GM19397 (cell line): ENCODE results near the gene PICALM.
"Not testable (repeated sequence)": the region's sequence is repeated elsewhere in the genome, so short reads cannot be mapped to it uniquely, and the experiment has no call there.

Experiments used
- ATAC-seq: cut with Tn5 transposase; IDR thresholded peaks from one replicate; pipeline ENCODE4 v1.9.1; 2021; ENCODE audit warnings: mild to moderate bottlenecking, moderate library complexity; ENCODE audit not compliant: unreplicated experiment

The PICALM gene, protein sequence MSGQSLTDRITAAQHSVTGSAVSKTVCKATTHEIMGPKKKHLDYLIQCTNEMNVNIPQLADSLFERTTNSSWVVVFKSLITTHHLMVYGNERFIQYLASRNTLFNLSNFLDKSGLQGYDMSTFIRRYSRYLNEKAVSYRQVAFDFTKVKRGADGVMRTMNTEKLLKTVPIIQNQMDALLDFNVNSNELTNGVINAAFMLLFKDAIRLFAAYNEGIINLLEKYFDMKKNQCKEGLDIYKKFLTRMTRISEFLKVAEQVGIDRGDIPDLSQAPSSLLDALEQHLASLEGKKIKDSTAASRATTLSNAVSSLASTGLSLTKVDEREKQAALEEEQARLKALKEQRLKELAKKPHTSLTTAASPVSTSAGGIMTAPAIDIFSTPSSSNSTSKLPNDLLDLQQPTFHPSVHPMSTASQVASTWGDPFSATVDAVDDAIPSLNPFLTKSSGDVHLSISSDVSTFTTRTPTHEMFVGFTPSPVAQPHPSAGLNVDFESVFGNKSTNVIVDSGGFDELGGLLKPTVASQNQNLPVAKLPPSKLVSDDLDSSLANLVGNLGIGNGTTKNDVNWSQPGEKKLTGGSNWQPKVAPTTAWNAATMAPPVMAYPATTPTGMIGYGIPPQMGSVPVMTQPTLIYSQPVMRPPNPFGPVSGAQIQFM

DNA sequence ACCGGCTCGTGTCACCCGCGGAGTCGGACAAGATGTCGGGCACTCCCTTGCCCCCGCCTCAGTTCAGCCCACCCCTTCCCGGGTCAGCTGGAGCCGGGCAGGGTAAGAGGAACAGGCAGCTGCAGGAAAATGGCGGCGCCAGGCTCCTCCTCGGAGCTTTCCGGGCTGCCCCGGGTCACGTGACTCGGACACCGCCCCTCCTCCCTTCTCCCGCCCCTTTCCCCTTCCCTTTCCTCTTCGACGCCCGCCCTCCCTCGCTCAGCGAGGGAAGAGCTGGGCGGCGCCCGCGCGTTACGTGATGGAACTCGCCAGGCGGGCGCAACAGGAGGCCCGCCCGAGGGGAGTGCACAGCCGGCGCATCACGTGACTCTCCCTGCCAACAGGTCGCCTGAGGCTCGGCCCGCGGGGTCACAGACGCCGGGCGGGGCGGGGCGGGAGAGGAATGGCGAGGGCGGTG lies at the start of gene PICALM:
TSS of gene PICALM (minus strand) at position 134 of the 457 bp plus-strand sequence. CDS start 304 bp downstream, outside the sequence.
- peak; percentile 86 for ATAC-seq

DNA sequence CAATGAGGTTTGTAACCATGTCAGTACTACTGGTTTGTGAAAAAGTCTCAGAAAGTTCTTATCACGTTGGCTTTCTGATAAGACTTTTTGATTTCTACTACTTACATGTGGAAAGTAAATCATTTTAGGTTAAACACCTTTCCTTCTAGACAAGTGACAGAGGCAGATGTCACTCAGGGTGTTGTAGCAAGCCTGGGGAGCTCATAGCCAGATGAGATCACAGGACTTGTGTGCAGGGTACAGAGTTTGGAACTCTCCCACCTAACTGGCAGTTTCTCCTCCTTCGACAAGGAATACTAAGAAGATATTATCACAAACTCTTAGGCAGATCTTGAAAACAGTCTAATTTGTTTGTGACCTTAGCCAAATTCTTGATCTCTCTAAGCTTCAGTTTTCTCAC lies 49.4 kb upstream of the PICALM start:
- no peak for ATAC-seq

DNA sequence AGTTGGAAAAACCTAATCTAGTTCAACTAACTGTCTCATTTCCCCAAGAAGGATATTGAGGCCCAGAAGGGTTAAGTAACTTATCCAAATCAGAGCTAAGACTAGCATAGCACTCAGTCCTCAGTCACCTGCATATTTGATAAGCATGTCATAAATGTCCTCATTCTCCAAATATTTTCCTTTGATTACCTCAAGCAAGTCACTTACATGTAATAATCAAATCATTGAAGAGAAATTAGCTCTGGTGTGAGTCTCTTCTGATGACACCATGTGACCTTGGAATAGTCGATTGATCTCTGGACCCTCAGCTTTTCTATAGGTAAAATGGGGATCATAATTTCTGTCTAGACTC lies 48.8 kb upstream of the PICALM start:
- no peak for ATAC-seq

DNA sequence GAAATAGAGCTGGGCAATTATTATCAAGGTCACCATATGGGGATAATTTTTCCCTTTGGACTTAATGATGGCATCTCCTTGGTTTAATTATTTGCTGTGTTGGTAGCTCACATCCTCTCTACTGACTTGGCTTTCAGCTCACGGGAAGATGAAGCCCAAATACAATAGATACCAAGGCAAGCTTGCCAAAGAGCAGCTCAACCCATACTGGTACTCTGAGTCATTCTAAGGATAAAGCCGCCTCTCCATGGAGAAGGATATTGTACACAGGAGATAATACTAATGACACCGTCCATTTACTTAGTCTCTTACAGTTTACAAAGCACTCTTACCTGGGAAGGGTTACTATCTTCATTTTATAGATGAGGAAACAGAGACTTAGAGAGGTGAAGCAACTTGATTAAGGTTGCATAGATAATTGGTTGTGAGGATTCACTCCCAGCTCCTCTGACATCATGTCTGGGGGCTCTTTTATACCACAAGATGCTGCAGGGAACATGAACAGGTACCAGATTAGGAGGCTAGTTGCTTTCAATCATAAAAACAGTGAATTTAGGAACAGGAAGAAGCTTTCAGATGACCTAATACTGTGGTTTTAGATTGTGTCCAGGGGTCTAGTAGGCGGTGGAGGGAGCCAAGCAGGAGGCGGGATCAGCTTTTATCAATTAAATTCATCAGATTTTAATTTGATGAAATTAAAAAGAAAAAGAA lies 48.3 kb upstream of the PICALM start:
- ATAC-seq: no peak

DNA sequence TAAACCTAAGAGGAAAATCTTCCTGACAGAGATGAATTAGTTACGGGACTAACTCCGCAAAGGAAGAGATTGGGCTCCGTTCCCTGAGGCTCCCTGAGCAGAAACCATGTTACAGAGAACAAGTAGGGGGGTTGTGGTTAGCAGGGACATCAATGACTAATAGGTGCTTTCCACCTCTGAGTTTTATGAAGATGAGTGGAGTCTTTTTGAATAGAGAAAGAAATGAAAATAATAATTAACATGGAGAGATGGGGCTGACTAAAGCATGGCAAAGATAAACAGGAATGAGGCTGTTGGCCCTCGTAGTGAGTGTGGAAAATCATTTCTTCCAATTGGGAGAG lies 47.5 kb upstream of the PICALM start:
- ATAC-seq: peak; percentile 78

DNA sequence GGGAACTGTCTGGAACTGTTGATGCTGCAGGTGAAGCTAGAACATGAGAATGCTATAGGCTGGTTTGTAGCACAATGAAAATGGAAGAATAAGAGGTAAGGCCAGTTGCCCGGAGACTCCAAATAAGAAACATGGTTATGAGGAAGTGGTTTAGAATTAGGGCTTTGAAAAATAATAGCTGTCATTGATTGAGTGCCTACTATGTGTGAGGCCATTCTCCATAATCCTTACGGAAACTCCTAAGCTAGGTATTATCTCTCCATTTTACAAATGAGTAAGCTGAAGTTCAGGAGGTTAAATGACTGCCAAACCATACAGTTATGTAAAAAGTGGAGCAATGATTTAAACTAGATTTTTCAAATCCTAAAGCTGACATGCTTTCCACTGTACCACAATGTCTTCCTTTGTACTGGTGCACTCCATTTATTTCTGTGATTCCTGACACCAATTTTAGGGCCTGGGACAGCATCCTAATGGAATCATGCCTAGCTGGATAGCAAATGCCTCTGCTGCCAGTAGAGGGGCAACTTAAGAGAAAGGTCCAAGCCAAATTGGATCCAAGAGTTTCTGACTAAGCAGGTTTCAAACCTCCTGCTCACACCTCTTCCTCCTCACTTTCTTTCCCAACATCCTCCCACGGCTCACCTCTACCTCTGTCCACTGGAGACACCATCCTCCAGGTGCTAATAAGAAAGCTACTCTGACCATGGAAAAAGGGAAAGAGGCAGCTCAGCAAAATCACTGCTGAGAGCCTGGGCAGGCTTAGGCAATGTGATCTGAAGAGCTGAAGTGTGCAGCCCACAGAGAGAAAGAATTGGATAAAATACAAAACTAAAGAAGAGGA lies 46.9 kb upstream of the PICALM start:
- ATAC-seq: peak; percentile 30

DNA sequence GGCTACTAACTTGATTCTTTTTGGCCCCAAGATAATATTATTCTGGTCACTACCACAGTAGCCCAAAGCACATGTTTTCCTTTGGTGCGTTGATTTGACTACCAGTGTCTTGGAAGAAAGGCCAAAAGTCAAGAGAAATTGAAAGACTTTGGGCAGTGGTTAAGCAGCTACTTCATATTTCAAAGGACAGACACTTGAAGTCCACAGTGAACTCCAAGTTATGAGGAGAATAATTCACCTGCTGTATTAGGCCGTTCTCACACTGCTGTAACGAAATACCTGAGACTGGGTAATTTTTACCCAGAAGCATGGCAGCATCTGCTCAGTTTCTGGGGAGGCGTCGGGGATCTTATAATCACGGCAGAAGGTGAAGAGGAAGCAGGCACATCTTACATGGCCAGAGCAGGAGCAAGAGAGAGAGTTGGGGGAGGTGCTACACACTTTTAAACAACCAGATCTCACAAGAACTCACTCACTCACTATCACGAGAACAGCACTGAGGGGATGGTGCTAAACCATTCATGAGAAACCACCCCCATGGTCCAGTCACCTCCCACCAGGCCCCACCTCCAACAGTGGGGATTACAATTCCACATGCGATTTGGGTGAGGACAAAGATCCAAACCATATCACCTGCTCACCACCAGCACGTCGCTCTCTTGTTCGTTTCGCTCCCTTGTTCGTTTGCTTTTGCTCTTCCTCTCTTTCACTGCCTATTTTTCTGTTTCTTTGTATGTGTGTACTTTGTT lies 40.2 kb upstream of the PICALM start:
- no peak for ATAC-seq

DNA sequence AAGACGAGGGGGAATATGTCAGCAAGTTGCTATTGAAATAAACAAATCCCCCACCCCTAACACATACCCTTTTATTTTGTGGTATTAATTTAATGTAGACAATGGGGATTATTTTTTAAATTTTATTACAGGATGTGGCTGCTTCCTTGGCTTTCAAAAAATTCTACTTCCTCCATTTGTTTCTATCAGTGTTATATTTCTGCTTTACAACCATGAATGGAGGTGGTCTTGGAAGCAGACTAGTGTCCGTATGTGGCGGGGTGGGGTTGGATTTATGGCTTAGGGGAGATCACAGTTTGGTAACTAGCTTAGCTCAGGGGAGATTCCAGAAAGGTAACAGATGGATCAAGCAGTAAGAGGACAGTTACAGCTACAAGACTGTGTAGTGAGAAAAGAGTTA lies 39.3 kb upstream of the PICALM start:
- ATAC-seq: no peak

DNA sequence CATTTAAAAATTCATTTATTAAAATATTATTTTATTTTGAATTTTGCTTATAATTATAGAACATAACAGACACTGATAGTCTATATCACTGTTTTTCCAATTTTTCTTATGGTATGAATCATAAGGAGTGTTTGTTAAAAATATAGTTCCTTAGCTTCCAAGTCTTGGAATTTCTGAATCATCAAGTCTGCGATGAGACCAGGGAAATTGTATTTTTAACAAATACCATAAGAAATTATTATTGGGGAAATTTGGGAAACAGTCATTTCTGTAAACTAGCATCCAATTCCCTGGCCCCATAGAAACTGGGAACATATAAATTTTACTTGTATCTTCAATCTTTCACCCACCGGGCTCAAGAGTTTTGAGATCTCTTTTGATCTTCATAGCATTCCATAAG lies 38.0 kb upstream of the PICALM start:
- no peak for ATAC-seq

DNA sequence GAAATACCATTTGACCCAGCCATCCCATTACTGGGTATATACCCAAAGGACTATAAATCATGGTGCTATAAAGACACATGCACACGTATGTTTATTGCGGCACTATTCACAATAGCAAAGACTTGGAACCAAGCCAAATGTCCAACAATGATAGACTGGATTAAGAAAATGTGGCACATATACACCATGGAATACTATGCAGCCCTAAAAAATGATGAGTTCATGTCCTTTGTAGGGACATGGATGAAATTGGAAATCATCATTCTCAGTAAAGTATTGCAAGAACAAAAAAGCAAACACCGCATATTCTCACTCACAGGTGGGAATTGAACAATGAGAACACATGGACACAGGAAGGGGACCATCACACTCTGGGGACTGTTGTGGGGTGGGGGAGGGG lies 37.1 kb upstream of the PICALM start:
- ATAC-seq: not testable (repeated sequence)

DNA sequence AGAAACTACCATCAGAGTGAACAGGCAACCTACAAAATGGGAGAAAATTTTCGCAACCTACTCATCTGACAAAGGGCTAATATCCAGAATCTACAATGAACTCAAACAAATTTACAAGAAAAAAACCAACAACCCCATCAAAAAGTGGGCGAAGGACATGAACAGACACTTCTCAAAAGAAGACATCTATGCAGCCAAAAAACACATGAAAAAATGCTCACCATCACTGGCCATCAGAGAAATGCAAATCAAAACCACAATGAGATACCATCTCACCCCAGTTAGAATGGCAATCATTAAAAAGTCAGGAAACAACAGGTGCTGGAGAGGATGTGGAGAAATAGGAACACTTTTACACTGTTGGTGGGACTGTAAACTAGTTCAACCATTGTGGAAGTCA lies 36.7 kb upstream of the PICALM start:
- ATAC-seq: not testable (repeated sequence)

DNA sequence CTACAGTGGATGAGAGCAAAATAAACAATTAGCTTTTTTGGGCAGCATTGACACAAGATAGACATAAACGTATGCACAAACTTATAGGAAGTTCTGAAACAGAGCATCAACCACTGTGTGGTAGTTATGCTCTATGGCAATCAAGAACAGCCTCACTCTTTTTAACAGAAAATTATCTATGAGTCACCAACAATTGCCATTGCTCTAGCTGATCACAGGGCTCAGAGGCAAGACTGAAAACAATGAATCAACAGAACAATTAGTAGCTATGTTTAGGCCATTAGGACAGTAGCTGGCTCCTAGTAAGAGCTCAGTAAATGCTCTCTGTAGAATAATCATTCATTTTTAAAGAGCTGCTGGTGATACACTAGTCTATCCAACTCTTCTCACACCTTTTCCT lies 34.9 kb upstream of the PICALM start:
- ATAC-seq: no peak

DNA sequence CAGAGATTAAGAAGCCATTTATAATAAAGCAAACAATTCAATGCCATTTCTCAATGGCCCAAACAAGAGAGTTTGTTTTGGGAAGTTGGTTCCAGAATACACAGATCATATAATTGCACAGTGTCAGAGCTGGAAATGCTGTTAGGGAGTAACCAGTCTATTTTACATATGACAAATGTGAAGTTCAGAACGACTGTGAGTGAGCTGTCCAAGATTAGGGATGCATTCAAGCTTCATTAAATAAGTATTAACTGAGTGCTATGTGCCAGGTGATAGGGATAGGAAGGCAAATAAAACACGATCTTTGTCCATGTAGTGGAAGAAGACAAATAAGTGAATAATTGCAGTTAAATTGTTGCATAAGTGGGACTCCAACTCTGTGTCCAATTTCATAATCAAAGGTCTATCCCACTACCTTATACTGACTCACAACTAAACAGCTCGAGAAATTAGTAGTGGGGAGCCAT lies 33.1 kb upstream of the PICALM start:
- no peak for ATAC-seq

DNA sequence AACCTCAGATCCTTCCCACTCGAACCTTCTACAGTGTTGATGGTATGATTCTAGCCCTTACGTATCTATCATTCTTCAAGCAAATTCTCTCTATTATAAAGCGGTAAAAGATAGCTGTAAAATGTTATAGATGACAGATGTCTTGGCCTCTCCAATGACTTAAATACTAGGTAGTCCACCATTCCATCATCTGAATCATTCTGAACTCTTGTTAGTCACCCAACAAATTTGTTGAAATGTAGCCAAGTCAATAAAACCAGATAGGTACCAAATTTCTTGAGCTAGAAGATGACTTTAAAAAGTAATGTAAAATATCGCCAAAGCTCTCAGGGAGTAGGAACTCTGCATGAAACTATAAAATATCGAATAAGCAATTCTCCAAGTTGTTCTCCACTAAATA lies 32.6 kb upstream of the PICALM start:
- no peak for ATAC-seq

DNA sequence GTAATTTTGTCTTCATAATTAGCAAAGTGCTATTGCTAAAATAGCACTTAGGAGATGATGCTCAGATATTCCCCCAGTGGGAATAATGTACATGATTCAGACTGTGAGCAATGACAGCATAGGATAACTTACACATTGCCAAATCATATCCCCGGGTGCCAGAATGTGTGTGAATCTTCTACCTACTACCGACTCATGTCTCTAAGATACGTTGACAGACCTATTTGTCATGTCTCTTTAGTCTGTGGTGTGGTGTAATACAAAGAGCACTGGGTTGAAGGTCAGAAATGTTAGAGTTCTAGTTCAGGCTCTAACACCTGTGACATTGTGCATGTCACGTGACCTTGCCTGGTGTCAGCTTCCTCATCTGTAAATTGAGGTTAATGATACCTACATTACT lies 31.0 kb upstream of the PICALM start:
- ATAC-seq: no peak

DNA sequence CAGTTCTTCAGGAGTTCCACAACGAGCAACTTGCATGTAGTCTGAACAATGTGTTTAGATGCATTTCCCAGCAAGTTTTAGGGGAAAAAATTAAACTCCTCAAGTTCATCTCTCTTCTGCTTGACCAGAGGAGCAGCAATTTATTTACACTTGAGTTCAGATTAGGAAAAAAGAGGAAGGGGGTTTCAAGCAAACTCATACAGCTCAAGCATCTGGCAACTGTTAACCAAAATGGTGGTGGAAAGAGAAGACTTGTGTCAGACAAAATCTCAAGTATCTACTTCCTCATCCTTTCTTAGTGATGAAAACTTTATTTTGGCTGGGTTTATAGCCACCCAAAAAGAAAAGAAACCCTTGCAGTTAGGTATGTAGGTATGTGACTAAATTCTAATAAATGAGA lies 29.1 kb upstream of the PICALM start:
- no peak for ATAC-seq

DNA sequence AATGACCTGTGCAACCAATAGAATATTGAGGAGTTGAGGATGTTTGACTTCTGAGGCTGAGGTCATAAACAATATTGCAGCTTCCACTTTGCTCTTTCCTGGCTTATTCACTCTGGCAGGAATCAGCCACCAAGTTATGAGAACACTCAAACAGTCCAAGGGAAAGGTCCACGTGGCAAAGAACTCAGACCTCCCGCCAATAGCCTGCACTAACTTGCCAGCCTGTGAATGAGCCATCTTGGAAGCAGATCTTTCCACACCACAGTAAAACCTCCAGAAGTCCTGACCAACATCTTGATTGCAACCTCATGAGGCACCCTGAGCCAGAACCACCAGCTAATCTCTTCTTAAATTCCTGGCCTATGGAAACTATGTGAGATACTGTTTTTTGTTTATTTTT lies 22.7 kb upstream of the PICALM start:
- no peak for ATAC-seq

DNA sequence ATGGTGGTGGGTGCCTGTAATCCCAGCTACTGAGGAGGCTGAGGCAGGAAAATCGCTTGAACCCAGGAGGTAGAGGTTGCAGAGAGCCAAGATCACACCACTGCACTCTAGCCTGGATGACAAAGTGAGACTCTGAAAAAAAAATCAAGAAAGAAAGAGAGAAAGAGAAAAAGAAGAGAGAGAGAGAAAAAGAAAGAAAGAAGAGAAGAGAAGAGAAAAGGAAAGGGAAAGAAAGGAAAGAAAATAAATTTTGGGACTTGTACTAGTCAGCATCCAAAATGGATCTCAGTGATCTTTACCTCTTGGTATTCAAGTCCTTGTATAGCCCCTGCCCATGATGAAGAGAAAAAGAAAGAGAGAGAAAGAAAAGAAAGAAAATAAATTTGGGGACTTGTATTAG lies 22.2 kb upstream of the PICALM start:
- ATAC-seq: no peak

DNA sequence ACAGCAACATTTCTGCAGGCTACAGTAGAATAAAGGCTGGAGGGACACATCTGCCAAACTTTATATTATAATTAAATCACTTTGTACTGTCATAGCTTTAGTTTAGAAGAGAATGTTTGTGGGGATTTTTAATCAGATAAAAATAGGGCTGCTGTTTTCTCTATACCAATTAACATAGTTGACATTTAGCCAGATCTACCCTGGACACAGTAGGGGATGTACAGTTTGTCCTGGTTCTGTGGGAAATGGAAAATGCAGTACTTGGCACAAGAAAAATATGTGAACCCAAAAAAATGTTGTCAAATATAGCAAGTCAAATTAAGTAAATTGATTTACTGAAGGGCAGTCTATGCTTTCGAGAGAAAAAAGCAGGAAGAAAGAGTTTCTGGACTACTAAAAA lies 20.8 kb upstream of the PICALM start:
- ATAC-seq: no peak

DNA sequence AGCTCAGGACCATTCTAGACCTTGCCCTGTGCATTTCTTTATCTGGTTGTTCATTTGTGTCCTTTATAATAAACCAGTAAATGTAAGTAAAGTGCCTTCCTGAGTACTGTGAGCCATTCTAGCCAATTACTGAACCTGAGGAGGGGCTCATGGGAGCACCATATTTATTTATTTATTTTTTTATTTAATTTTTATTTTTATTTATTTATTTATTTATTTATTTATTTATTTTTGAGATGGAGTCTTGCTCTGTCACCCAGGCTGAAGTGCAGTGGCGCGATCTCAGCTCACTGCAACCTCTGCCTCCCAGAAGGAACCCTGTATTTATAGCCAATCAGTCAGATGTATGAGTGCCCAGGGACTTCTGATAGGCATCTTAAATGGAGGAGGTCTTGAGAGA lies 18.8 kb upstream of the PICALM start:
- not testable (repeated sequence) for ATAC-seq
